ENCODE results near the gene XRCC5. TPM values are rescaled to one million over a fixed set of nuclear protein-coding genes. Genes with fewer than 3 reads are reported as not detected.
A peak's percentile ranks its signal among the peaks of the same experiment; 100 is the strongest.
"Not testable (repeated sequence)": the region's sequence is repeated elsewhere in the genome, so short reads cannot be mapped to it uniquely, and the experiment has no call there.

Gene XRCC5
- total RNA-seq, 1 donor from 2014 or later: 178 TPM

DNA sequence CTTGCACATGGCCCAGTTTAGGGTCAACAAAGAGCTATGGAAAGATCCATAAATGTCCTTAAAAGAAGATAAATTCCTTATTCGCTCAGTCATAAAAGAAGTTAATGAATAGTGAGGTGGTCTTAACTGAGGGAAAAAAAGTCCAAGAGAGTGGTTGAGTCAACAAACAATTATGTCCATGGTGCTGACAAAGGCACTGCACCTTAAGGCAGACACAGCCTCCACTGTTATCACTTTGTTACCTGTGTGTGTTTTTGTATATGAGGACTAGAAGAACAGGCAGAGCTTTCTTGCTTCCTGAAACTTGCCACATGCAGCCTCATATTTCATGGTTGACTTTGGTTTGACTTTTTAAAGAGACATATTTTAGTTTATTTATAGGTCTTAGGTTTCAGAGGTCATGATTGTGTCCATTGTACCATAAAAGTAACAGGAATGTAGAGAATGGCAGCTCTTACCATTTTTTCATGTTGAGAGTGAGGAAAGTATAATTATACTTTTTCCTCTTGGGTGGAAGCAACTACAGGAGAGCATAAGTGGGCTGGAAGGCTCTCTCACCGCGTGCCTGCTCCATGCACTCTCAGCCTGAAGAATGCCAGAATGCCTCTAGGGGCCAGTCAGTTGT lies 93.6 kb downstream of the XRCC5 start:
- ATAC-seq (no peak), DNase-seq (no peak)
- intact Hi-C loops (cut with DNase I): no loop called here
- Histone ChIP-seq H3K27me3 (no peaks in the 10 kb centered on the region), H3K9me3 (no peaks in the 10 kb centered on the region), H3K27ac (no peak overlapping the region), H3K36me3 (peaks cover 98% of the 10 kb centered on the region), H3K4me3 (no peak overlapping the region), H3K4me1 (no peaks in the 10 kb centered on the region)
- TF ChIP-seq, protein P1, sequence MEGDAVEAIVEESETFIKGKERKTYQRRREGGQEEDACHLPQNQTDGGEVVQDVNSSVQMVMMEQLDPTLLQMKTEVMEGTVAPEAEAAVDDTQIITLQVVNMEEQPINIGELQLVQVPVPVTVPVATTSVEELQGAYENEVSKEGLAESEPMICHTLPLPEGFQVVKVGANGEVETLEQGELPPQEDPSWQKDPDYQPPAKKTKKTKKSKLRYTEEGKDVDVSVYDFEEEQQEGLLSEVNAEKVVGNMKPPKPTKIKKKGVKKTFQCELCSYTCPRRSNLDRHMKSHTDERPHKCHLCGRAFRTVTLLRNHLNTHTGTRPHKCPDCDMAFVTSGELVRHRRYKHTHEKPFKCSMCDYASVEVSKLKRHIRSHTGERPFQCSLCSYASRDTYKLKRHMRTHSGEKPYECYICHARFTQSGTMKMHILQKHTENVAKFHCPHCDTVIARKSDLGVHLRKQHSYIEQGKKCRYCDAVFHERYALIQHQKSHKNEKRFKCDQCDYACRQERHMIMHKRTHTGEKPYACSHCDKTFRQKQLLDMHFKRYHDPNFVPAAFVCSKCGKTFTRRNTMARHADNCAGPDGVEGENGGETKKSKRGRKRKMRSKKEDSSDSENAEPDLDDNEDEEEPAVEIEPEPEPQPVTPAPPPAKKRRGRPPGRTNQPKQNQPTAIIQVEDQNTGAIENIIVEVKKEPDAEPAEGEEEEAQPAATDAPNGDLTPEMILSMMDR (IDR thresholded peaks at IDR 0.05): no peak

DNA sequence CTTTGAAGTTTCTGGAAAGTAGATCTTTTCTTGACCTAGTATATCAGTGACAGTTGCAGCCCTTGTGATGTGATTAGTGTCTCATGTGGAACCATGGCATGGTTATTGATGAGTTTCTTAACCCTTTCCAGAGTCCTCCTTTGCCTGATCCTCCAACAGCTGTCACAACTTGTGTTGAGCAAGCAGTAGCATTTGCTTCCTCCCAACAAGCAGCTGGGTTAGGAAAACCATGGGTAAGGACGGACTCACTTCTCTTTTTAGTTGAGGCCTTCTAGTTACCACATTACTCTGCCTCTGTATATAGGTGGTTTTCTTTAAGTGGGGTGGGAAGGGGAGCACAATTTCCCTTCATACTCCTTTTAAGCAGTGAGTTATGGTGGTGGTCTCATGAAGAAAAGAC lies 96.3 kb downstream of the XRCC5 start:
- Histone ChIP-seq H3K4me3 (no peak overlapping the region), H3K4me1 (no peaks in the 10 kb centered on the region), H3K9me3 (no peaks in the 10 kb centered on the region), H3K36me3 (peaks cover 82% of the 10 kb centered on the region), H3K27ac (no peak overlapping the region), H3K27me3 (no peaks in the 10 kb centered on the region)
- peak; percentile 72 for ATAC-seq
- TF ChIP-seq, protein P1 (IDR thresholded peaks at IDR 0.05): no peak
- DNase-seq: no peak
- intact Hi-C loops (cut with DNase I): no loop called here

DNA sequence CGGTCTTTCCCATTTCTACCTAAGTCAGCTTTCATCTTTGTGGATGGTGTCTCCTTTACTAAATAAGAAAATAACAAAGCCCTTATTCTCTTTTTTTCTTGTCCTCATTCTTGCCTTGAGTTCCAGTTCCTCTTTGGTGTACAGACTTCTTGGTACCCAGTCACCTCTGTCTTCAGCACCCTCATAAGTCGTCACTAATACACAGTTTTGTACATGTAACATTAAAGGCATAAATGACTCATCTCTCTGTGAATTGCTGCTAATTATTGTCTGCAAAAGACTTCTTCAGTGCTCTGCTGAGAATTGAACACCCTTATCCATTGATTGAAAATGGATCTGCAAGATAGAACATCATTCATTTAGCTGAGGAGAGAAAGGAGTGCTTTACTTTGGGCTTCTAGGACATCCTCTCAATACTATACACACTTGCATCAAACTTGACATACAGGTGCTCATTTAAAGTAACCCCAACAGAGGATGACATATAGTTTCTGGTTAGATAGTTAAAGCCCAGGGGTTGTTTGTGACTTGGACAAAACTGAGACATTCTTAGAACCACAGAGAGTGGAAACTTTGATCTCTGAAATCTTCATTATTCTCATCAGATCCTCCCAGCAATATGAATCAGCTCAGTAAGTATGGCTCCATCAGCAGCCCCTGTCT lies 97.0 kb downstream of the XRCC5 start:
- Histone ChIP-seq H3K4me3 (no peak overlapping the region), H3K4me1 (no peaks in the 10 kb centered on the region), H3K9me3 (no peaks in the 10 kb centered on the region), H3K36me3 (peaks cover 75% of the 10 kb centered on the region), H3K27ac (no peak overlapping the region), H3K27me3 (no peaks in the 10 kb centered on the region)
- TF ChIP-seq, protein P1 (IDR thresholded peaks at IDR 0.05): no peak
- no peak for DNase-seq
- intact Hi-C loops (cut with DNase I): no loop called here
- ATAC-seq: peak; percentile 53

DNA sequence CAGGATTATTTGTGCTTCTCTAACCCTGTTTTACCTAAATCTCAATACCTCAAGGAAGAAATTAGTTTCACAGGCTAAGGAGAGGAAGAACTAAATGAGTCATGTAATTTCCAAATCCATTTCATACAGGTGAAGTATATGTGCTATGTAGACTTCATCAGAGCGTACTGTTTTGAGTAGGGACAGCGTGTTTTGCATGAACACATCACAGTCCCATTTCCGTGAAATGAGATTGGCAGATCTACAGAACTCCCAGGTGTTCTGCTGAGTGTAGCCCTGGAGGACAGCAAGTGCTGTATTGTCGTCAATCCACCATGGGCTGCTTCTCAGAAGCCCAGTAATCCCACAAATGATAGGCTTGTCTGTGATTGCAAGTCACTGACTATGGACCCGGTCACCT lies 97.7 kb downstream of the XRCC5 start:
- Histone ChIP-seq H3K9me3 (no peaks in the 10 kb centered on the region), H3K27ac (no peak overlapping the region), H3K4me1 (no peaks in the 10 kb centered on the region), H3K27me3 (no peaks in the 10 kb centered on the region), H3K36me3 (peaks cover 69% of the 10 kb centered on the region), H3K4me3 (no peak overlapping the region)
- TF ChIP-seq, protein P1 (IDR thresholded peaks at IDR 0.05): no peak
- DNase-seq (no peak), ATAC-seq (no peak)
- intact Hi-C loops (cut with DNase I): no loop called here

DNA sequence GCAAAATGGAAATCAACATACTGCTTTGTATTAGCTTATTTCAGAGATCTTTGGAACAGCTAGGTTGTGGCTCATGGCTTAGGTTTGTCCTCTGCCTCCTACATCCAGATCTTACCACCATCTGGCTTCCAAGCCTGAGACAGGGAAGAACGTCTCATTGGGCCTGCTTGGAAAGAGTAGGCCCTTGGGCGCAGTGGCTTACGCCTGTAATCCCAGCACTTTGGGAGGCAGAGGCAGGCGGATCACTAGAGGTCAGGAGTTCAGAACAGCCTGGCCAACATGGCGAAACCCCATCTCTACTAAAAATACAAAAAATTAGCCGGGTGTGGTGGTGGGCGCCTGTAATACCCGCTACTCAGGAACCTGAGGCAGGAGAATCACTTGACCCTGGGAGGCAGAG lies 99.5 kb downstream of the XRCC5 start:
- DNase-seq: not testable (repeated sequence)

GRCh38 chr2:216210701-216211540 lies 101.8 kb downstream of the XRCC5 start:
- DNase-seq (no peak), ATAC-seq (no peak)
- intact Hi-C loops (cut with DNase I): no loop called here
- Histone ChIP-seq H3K27ac (no peak overlapping the region), H3K4me1 (no peaks in the 10 kb centered on the region), H3K27me3 (no peaks in the 10 kb centered on the region), H3K36me3 (peaks cover 28% of the 10 kb centered on the region), H3K4me3 (no peak overlapping the region), H3K9me3 (no peaks in the 10 kb centered on the region)
- TF ChIP-seq, protein P1 (IDR thresholded peaks at IDR 0.05): no peak

More for the DNA sequence above, 99.5 kb downstream of the XRCC5 start:
- H3K27ac ChIP-seq; ATAC-seq; H3K9me3 ChIP-seq; H3K4me3 ChIP-seq; H3K4me1 ChIP-seq; H3K27me3 ChIP-seq; intact Hi-C loops (cut with DNase I): not testable (repeated sequence)
- H3K36me3 ChIP-seq: peaks cover 50% of the 10 kb centered on the region
